NT2/D1 (cell line): ENCODE results near the gene EHD1.

Experiments
- DNase-seq: peaks from one replicate; pipeline ENCODE4 v3.0.0-alpha.2; 2011; ENCODE audit warnings: low read depth, low spot score
- H3K27me3 ChIP-seq: 2 replicates; pipeline ENCODE4 v1.6.0; 2011; ENCODE audit warnings: mild to moderate bottlenecking; ENCODE audit not compliant: insufficient read length, insufficient read depth
- H3K36me3 ChIP-seq: 2 replicates; pipeline ENCODE4 v1.6.1; 2011; ENCODE audit warnings: mild to moderate bottlenecking, low read length, mixed read lengths; ENCODE audit not compliant: insufficient read depth, insufficient read length
- H3K4me1 ChIP-seq: 2 replicates; pipeline ENCODE4 v1.5.1; 2011; ENCODE audit not compliant: insufficient read depth, insufficient read length
- H3K4me3 ChIP-seq: 2 replicates; pipeline ENCODE4 v1.5.1; 2011; ENCODE audit warnings: low read depth; ENCODE audit not compliant: insufficient read length
- H3K9ac ChIP-seq: 2 replicates; pipeline ENCODE4 v1.6.0; 2011; ENCODE audit warnings: low read depth; ENCODE audit not compliant: insufficient read length
- H3K9me3 ChIP-seq: 2 replicates; pipeline ENCODE4 v1.5.1; 2011; ENCODE audit warnings: mild to moderate bottlenecking, low read length; ENCODE audit not compliant: insufficient read depth
- SUZ12 ChIP-seq: IDR thresholded peaks from 2 replicates; pipeline ENCODE4 v1.6.1; 2011; ENCODE audit not compliant: insufficient read length, insufficient read depth; ENCODE audit errors: extremely low read depth
- YY1 ChIP-seq: IDR thresholded peaks from 2 replicates; pipeline ENCODE4 v1.6.1; 2011; ENCODE audit not compliant: insufficient read length, insufficient read depth
- ZNF274 ChIP-seq: IDR thresholded peaks from 2 replicates; pipeline ENCODE4 v1.6.1; 2011; ENCODE audit warnings: mild to moderate bottlenecking, low read depth, low read length

Gene EHD1

GRCh38 chr11:64906314-64906635 is 27.9 kb upstream of the EHD1 start:
- no peak for DNase-seq
- Histone ChIP-seq H3K4me1 (no peaks in the 10 kb centered on the region), H3K27me3 (no peaks in the 10 kb centered on the region), H3K4me3 (no peak overlapping the region), H3K36me3 (peaks cover 79% of the 10 kb centered on the region), H3K9me3 (no peaks in the 10 kb centered on the region), H3K9ac (no peak overlapping the region)
- TF ChIP-seq ZNF274 = no peak
- no peak for TF ChIP-seq SUZ12
- no peak for TF ChIP-seq YY1

DNA sequence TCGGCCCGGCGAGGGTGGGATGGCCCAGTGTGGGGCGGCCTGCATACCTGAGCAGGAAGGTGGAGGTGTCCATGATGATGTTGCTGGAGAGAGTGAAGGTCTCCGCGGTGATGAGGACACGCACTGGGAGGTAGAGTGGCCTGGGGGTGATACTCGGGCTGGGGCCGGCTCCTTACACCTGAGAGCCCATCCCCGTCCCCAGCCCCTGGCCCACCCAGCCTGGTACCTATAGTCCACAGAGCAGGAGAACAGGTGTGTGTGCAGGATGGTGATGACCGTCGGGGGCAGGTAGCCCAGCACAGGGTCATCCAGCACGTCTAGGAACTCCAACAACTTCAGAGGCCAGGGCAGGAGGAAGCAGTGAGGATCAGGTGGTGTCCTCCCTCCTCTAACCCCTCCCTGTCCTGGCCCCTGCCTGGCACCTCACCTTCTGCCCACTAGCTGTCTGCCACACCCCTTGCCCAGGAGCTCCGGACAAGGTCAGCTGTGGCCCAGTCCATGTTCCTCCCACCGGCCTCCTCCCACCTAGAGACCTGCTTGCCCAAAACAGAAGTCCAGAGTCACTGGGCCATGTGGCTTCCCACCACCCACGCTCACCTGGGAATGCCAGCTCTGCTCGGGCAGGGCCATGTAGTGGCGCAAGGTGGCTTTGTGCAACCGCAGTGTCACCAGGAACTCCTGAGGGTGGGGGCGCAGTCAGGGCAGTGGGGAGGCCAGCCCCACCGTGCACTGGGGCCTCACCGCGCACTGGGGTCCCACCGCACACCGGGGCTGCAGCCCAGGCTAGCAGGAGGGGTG is 27.3 kb upstream of the EHD1 start:
- H3K4me1 ChIP-seq = no peaks in the 10 kb centered on the region
- no peak overlapping the region for H3K9ac ChIP-seq
- no peak overlapping the region for H3K4me3 ChIP-seq
- no peaks in the 10 kb centered on the region for H3K9me3 ChIP-seq
- H3K36me3 ChIP-seq = peaks cover 79% of the 10 kb centered on the region
- DNase-seq = no peak
- no peaks in the 10 kb centered on the region for H3K27me3 ChIP-seq
- TF ChIP-seq ZNF274 (no peak), SUZ12 (no peak), YY1 (no peak)

- no peak for TF ChIP-seq SUZ12
- TF ChIP-seq YY1 = no peak
- no peak for TF ChIP-seq ZNF274
- no peaks in the 10 kb centered on the region for H3K27me3 ChIP-seq
- H3K9ac ChIP-seq = no peak overlapping the region
- no peaks in the 10 kb centered on the region for H3K9me3 ChIP-seq
- H3K36me3 ChIP-seq = peaks cover 74% of the 10 kb centered on the region
- no peak overlapping the region for H3K4me3 ChIP-seq
- no peak for DNase-seq
- peaks cover 3% of the 10 kb centered on the region for H3K4me1 ChIP-seq
Observed at GRCh38 chr11:64903291-64903833, 24.9 kb upstream of the EHD1 start.

- Histone ChIP-seq H3K9ac (no peak overlapping the region), H3K4me1 (peaks cover 3% of the 10 kb centered on the region), H3K36me3 (peaks cover 78% of the 10 kb centered on the region), H3K27me3 (no peaks in the 10 kb centered on the region), H3K9me3 (no peaks in the 10 kb centered on the region), H3K4me3 (no peak overlapping the region)
- DNase-seq = no peak
- no peak for TF ChIP-seq SUZ12
- no peak for TF ChIP-seq ZNF274
- no peak for TF ChIP-seq YY1
Observed at GRCh38 chr11:64902102-64902900, 23.9 kb upstream of the EHD1 start.

GRCh38 chr11:64900774-64901173 is 22.4 kb upstream of the EHD1 start:
- H3K4me1 ChIP-seq = peaks cover 3% of the 10 kb centered on the region
- H3K27me3 ChIP-seq = no peaks in the 10 kb centered on the region
- H3K4me3 ChIP-seq = no peak overlapping the region
- H3K9ac ChIP-seq = no peak overlapping the region
- TF ChIP-seq SUZ12 (no peak), ZNF274 (no peak), YY1 (no peak)
- H3K36me3 ChIP-seq = peaks cover 76% of the 10 kb centered on the region
- no peak for DNase-seq
- no peaks in the 10 kb centered on the region for H3K9me3 ChIP-seq

DNA sequence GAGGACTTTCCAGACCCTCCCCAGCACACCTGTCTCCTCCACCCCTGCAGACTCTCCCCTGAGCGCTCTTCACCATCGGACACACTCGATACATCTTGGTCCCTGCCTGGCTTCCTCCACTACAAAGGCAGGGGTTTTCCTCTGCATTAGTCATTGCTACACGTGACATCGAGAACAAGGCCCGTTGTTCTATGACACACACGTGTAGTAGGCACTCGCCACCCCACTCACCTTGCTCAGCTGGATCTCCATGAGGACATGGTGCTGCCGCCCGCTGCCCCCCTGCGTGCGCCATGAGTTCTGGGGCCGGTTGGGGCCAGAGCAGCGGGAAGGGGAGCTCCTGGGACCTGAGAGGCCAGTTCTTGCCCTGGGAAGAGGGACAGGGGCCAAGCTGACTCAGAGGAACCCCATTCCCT is 21.9 kb upstream of the EHD1 start:
- Histone ChIP-seq H3K36me3 (peaks cover 76% of the 10 kb centered on the region), H3K27me3 (no peaks in the 10 kb centered on the region), H3K4me3 (no peak overlapping the region), H3K9me3 (no peaks in the 10 kb centered on the region), H3K9ac (no peak overlapping the region), H3K4me1 (peaks cover 3% of the 10 kb centered on the region)
- TF ChIP-seq YY1 (no peak), ZNF274 (no peak), SUZ12 (no peak)
- no peak for DNase-seq

- no peaks in the 10 kb centered on the region for H3K27me3 ChIP-seq
- no peak overlapping the region for H3K9ac ChIP-seq
- peaks cover 78% of the 10 kb centered on the region for H3K36me3 ChIP-seq
- DNase-seq = no peak
- H3K4me1 ChIP-seq = peaks cover 8% of the 10 kb centered on the region
- no peak for TF ChIP-seq ZNF274
- no peak for TF ChIP-seq YY1
- no peak for TF ChIP-seq SUZ12
- no peak overlapping the region for H3K4me3 ChIP-seq
- no peaks in the 10 kb centered on the region for H3K9me3 ChIP-seq
Observed at GRCh38 chr11:64898541-64898940, 20.1 kb upstream of the EHD1 start.
